Activated naive CD4-positive, alpha-beta T cell treated with anti-CD3 and anti-CD28 coated beads, Interleukin-2, amount 50 U/mL, for 72 hours (primary cell): ENCODE measurements around the gene GLI3. TPM values are rescaled to one million over a fixed set of nuclear protein-coding genes. Genes with fewer than 3 reads are reported as not detected.
A peak's percentile ranks its signal among the peaks of the same experiment; 100 is the strongest.

Experiments
- ATAC-seq, 2 donors: fragments of 150-1000 bp; cut with Tn5 transposase; 2 replicates each; pipeline ENCODE4 v1.10.0; 2021; ENCODE audit warnings: mild to moderate bottlenecking in 2 of 2, moderate library complexity in 2 of 2
- DNase-seq, 2 donors: peaks; one replicate each; pipeline ENCODE4 v3.0.0; 2021 to 2022; ENCODE audit warnings: low spot score in 2 of 2
- H3K27ac Mint-ChIP-seq, 2 donors: one replicate each; pipeline ENCODE4 v1.8.0; 2022; ENCODE audit warnings: mild to moderate bottlenecking in 2 of 2, mixed read lengths in 2 of 2
- H3K36me3 Mint-ChIP-seq, 2 donors: one replicate each; pipeline ENCODE4 v1.8.0; 2022; ENCODE audit warnings: mixed read lengths in 2 of 2
- H3K9me3 Mint-ChIP-seq, 2 donors: one replicate each; pipeline ENCODE4 v1.8.0; 2022; ENCODE audit warnings: mixed read lengths in 2 of 2
- total RNA-seq, 2 donors: library from RNA; stranded (reverse); gene quantifications; one replicate each; pipeline ENCODE4 v1.2.3, GENCODE V29; 2022

GLI3 gene
- total RNA-seq, 2 donors from 2014 or later = 0.14 to 0.64 TPM

DNA sequence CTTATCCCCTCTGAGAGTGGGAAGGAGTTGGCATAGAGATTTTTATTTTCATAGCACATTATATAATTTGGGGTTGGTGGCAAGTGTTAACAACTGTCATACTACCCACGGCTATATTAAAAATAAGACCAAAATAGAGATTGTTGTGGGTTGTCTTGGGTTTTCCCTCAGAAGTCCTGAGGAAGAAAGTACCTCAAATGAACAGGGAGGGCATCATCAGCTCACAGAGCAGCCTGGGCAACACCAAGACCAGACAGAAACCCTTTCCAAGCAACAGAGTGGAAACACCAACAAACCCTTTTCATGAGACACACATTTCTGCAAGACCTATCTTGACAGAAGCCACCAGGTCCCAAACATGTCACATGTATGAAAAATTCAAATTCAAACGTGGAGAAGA is 121.2 kb downstream of the GLI3 start:
- ATAC-seq (no peak), DNase-seq (no peak)
- H3K27ac Mint-ChIP-seq = no peak overlapping the region
- peaks cover 0 to 4% of the 10 kb centered on the region in 2 donors for H3K9me3 Mint-ChIP-seq
- H3K36me3 Mint-ChIP-seq = no peaks in the 10 kb centered on the region

DNA sequence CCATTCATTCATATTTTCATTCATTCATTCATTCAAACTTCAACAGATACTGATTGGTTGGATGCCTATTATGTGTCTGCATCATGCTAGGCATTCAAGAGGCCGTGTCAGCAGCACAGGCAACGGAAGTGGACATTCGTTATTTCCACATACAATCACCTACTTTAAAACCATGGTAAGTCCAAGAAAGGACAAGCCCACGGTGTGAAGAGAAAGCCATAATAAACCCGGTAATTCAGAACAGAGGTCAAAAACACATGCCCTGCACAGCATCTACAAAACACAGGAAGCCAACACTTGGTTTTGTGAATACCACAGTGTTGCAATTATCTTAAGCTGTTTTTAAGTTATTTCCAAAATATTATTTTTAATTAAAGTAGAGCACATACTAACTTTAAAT is 126.7 kb downstream of the GLI3 start:
- ATAC-seq (no peak), DNase-seq (no peak)
- Mint-ChIP-seq H3K9me3 (peaks cover 0 to 4% of the 10 kb centered on the region in 2 donors), H3K36me3 (no peaks in the 10 kb centered on the region), H3K27ac (no peak overlapping the region)

DNA sequence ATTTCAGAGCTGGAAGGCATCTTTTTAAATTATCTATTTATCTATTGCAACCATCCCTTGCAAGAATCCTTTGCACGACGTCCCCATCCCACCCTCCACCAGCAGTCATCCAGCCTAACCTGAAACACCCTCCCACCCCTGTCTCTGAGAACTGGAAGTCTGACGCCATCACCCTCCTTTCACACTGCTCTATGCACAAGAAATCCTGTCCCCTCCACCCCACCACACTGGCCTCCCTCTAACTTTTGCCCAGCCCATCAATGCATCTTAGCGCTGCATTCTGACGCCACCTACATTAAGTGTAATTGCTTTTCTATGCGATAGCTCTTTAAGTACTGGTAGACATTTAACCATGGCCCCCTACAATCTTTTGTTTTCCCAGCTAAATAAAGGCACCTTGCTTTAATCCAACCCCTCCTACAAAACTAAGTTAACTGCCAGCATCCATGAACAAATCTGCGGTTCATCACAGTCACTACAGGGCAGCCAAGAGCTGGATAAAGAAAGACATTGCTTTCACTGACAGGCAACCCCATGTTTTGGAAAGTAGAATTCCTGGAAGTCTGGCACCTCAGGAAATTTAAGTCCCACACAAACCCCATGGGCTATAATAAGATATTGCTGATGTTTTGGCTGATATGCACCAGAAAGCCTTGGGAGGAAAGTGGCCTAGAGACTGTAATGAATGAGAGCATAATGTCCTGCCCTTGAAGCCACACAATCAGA is 128.0 kb downstream of the GLI3 start:
- ATAC-seq = no peak
- no peak overlapping the region for H3K27ac Mint-ChIP-seq
- H3K9me3 Mint-ChIP-seq = no peaks in the 10 kb centered on the region
- H3K36me3 Mint-ChIP-seq = no peaks in the 10 kb centered on the region
- DNase-seq = no peak

DNA sequence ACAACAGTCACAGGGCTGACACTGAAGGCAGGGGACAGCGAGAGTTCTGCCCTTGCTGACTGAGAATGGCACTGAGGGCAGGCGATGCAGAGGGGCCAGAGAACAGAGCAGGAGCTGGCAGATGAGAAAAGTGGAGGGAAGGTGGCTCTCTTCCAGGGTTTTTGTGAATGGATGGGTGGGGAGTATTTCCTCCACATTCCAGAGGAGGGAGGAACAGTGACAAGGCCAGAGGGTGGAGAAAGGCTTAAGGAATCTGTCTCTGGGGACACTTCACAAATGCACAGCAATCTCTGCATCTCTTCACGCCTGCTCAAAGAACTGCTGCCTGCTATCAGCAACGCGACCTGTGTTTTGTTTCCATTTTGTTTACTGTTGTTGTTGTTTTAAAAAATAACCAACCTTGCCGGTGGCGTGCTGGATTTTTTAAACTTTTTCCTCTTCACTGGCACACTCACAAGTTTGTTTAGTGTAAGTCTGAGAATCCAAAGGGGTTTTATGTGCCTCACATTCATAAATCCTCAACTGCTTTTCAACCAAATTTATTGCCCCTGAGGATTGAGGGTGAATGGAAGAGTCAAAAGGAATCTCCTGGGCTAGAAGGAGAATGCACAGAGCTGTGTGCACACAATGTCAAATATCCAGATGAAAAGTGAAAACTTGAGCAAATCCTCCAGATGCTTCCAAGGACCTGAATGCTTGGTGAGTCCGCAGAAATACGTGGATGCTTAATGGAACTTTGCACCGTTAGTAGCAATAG is 129.3 kb downstream of the GLI3 start:
- Mint-ChIP-seq H3K9me3 (no peaks in the 10 kb centered on the region), H3K36me3 (no peaks in the 10 kb centered on the region), H3K27ac (no peak overlapping the region)
- DNase-seq (no peak), ATAC-seq (no peak)

DNA sequence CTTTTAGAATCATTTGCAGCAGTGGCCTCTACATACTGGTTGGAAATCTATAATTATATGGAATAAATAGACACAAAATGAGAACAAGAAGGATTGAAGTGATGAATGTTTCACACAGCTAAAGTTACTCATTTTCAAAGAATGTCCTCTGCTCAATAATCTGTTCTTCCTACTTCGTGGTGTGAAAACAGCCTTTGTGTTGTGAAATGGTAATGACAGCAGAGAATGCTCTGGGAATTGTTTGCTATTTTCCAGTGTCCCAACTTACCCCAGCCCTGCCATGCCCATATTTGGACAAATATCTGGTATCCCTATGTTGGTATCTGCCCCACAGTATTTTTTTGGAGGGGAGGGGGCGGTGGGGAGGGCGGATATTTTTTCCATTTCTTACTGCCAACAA is 130.4 kb downstream of the GLI3 start:
- no peaks in the 10 kb centered on the region for H3K36me3 Mint-ChIP-seq
- DNase-seq (no peak), ATAC-seq (no peak)
- H3K27ac Mint-ChIP-seq = no peak overlapping the region
- no peaks in the 10 kb centered on the region for H3K9me3 Mint-ChIP-seq

DNA sequence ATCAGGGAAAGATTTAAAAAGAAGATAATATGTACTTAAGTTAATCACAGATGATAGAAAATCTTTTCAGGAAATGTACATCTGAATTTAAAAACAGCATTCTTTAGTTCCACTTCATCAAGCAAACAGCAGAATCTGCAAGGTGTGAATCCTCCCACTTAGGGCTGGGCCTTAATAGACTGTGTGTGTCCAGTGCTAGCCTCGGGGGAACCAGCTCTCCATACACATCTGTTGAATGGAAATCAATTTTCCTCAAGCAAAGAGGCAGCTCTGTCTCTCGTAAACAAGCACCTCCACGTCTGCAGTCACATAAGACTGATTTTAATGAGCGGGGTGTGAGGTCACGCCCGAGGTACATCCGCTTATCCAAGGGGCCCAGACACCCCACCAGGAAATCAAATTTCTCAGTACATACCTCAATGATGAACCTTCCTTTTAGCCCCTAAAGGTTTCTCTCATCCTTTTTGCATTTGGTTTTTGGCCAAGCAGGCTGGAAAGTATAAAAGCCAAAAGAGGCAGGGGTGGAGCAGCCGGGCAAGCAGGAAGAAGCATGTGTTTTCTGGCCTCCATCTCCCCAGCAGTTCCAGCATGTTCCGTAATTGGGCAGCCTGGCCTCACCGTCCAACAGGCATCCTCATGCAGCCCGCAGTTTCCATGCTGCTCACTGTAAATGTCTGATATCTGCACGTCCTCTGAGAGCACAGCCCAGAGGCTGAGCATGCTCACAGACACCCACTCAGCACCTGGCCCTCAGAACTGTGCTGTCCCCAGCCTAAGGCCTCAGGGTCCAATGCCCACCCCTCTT is 131.3 kb downstream of the GLI3 start:
- ATAC-seq = no peak
- no peaks in the 10 kb centered on the region for H3K9me3 Mint-ChIP-seq
- H3K27ac Mint-ChIP-seq = no peak overlapping the region
- H3K36me3 Mint-ChIP-seq = no peaks in the 10 kb centered on the region
- no peak for DNase-seq

DNA sequence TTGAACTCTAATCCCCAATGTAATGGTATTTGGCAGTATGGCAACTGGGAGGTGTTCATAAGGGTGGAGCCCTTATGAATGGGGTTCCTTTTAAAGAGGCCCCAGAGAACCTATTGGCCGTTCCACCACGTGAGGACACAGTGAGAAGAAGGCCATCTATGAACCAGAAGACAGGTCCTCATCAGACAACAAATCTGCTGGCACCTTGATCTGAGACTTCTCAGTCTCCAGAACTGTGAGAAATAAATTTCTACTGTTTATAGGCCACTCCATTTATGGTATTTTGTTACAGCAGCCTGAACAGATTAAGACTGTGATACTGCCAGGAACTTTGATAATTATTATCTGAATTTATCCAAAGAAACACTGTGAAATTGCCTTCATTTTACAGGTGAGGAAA is 132.3 kb downstream of the GLI3 start:
- ATAC-seq = no peak
- H3K27ac Mint-ChIP-seq = no peak overlapping the region
- H3K36me3 Mint-ChIP-seq = no peaks in the 10 kb centered on the region
- no peak for DNase-seq
- no peaks in the 10 kb centered on the region for H3K9me3 Mint-ChIP-seq

DNA sequence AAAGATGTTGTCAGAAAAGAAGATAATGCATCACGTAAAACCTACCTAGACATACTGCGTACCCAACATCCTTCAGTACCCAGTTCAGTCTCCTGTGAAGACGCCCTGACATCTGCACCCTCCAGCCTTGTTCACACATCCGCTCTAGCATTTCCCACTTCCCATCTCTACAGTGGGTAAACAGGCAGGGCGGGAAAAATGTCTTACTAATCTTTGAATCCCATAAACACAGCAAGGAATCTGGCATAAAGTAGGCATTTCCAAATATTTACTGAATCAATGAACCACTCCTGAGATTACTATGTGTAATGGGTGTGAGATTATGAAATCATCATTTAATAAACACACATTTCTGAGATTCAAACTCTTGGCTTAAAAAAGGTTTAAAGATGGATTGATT is 132.8 kb downstream of the GLI3 start:
- Mint-ChIP-seq H3K9me3 (no peaks in the 10 kb centered on the region), H3K27ac (no peak overlapping the region), H3K36me3 (no peaks in the 10 kb centered on the region)
- no peak for ATAC-seq
- DNase-seq = no peak

DNA sequence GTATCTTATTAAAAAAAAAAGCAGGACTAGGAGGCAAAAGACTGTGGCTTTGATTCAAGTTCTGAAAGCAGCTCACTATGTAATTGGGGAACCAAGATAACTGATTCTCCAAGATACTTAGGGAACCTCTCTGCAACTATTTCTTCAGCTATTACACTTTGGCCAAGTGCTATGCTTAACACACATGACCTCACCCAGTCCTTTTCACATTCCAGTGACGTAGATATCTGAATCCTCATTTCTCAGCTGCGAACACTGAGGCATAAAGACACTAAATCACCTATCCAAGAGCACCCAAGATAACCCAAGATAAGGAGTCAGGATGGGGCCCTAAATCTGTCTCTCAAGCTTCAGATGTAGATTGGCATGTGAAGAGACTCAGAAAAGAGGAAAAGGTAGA is 133.6 kb downstream of the GLI3 start:
- H3K27ac Mint-ChIP-seq = no peak overlapping the region
- no peak for DNase-seq
- H3K36me3 Mint-ChIP-seq = no peaks in the 10 kb centered on the region
- ATAC-seq = no peak
- no peaks in the 10 kb centered on the region for H3K9me3 Mint-ChIP-seq

DNA sequence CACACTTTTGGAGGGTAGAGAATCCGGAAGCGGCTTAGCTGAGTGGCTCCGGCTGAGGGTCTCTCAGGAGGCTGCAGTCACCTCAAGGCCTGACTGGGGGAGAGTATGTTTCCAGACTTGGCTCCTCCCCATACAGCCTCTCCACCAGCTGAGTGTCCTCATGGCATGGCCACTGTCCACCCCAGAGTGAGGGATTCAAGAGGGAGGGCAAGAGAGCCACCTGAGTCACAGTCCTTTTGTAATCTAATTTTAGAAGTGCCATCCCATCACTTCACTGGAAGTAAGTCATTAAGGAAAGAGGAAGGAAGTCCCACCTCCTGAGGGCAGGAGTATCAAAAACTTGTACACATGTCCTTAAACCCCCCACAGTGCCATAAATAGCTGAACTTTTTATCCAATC is 134.0 kb downstream of the GLI3 start:
- H3K9me3 Mint-ChIP-seq = no peaks in the 10 kb centered on the region
- no peak overlapping the region for H3K27ac Mint-ChIP-seq
- H3K36me3 Mint-ChIP-seq = no peaks in the 10 kb centered on the region
- no peak for DNase-seq
- ATAC-seq = no peak

DNA sequence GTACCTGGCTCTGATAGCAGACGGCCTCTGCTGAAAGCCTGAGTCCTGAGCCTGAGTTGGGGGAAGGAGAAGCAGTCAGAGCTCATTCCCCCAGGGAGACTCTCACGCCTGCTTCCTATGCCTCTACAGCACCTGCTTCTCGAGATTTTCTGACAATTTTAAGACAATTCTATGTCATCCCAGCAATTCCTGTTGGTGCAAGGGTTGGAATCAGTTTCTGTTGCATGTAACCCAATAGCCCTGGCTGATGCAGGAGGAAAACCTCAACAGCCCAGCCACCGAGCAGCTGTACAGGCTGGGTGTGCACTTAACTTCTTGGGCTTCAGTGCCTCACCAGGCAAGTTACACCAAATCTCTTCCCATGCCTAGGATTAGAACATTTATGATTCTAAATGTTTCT is 134.7 kb downstream of the GLI3 start:
- Mint-ChIP-seq H3K9me3 (no peaks in the 10 kb centered on the region), H3K27ac (no peak overlapping the region)
- no peak for ATAC-seq

DNA sequence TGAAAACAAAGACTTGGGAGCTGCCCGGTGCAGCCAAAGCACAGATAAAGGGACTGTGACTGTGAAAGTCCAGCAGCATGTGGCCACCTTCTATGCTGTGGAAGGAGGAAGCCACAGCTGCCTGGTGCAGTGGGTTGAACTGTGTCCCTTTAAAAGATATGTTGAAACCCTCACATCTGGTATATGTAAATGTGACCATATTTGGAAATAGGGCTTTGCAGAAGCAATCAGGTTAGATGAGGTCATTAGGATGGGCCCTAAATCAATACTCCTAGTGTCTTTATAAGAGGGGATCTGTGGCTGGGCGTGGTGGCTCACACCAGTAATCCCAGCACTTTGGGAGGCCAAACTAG is 136.9 kb downstream of the GLI3 start:
- ATAC-seq (no peak), DNase-seq (no peak)
- no peaks in the 10 kb centered on the region for H3K36me3 Mint-ChIP-seq
- peak overlapping the region in 1 of 2 donors; percentile 14 for H3K27ac Mint-ChIP-seq
- peaks cover 0 to 5% of the 10 kb centered on the region in 2 donors for H3K9me3 Mint-ChIP-seq

More for the DNA sequence above, 134.7 kb downstream of the GLI3 start:
- DNase-seq = no peak
- no peaks in the 10 kb centered on the region for H3K36me3 Mint-ChIP-seq

DNA sequence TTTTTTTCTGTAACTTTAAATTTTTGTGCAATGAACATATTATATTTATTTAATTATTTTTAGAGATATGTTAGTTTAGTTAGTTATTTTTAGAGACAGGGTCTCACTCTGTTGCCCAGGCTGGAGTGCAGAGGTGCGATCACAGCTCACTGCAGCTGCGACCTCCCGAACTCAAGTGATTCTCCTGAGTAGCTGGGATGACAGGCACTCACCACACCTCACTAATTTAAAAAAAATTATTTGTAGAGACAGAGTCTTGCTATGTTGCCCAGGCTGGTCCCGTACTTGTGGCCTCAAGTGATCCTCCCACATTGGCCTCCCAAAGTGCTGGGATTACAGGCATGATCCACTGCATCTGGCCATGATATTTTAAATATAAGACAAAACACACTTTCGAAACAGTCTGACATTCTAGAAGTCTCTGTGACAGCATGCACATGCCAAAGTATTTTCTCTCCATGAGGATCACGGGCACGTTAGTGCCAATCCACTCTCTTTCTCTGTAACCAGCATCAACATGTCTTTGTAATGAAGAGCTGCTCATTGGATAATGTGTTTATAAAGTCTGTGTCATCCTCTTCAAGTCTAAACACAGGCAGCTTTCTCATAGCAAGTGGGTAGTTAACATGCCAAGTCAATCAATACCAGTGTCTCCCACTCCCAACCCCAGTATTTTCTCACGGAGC is 137.4 kb downstream of the GLI3 start:
- DNase-seq = no peak
- no peaks in the 10 kb centered on the region for H3K36me3 Mint-ChIP-seq

DNA sequence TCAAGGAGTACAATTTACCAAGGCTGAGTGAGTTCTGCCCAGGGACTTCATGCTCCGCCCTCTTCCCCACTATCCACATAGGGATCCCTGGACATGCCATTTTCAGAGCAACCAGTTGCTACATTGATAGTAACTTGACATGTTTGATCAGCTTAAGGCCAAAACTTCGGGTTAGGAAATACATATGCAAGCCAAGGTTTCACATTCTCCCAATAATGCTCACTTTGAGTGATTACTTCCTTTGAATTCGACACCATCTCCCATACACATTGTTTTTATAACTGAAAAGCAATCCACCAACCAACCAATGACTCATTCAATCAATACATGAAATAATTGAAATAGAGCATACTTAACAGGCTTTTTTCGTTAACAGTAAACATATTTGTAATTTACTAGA is 137.9 kb downstream of the GLI3 start:
- no peak for ATAC-seq
- H3K27ac Mint-ChIP-seq = no peak overlapping the region
- peaks cover 0 to 5% of the 10 kb centered on the region in 2 donors for H3K9me3 Mint-ChIP-seq
- no peak for DNase-seq
- H3K36me3 Mint-ChIP-seq = no peaks in the 10 kb centered on the region

More for the DNA sequence above, 137.4 kb downstream of the GLI3 start:
- Mint-ChIP-seq H3K27ac (no peak overlapping the region), H3K9me3 (peaks cover 0 to 5% of the 10 kb centered on the region in 2 donors)
- ATAC-seq = no peak

DNA sequence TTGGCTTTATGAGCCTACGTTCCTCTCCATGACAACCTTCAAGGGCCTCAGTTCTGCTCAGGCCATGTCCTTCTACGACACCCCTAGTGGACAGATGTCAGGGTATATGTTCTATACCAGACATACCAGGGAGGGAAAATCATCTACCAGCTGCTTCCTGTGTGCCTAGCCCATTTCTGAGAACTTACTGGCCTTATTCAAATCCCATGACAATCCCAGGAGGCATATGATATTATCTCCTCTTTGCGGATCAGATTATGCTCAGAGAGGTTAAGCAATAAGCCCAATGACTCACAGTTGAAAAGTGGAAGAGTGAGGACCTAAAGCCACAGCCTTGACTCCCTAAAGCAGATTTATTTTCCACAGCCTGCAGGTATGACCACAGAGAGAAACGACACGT is 139.3 kb downstream of the GLI3 start:
- no peaks in the 10 kb centered on the region for H3K36me3 Mint-ChIP-seq
- H3K9me3 Mint-ChIP-seq = peaks cover 0 to 5% of the 10 kb centered on the region in 2 donors
- DNase-seq = no peak
- ATAC-seq = no peak
- H3K27ac Mint-ChIP-seq = no peak overlapping the region

DNA sequence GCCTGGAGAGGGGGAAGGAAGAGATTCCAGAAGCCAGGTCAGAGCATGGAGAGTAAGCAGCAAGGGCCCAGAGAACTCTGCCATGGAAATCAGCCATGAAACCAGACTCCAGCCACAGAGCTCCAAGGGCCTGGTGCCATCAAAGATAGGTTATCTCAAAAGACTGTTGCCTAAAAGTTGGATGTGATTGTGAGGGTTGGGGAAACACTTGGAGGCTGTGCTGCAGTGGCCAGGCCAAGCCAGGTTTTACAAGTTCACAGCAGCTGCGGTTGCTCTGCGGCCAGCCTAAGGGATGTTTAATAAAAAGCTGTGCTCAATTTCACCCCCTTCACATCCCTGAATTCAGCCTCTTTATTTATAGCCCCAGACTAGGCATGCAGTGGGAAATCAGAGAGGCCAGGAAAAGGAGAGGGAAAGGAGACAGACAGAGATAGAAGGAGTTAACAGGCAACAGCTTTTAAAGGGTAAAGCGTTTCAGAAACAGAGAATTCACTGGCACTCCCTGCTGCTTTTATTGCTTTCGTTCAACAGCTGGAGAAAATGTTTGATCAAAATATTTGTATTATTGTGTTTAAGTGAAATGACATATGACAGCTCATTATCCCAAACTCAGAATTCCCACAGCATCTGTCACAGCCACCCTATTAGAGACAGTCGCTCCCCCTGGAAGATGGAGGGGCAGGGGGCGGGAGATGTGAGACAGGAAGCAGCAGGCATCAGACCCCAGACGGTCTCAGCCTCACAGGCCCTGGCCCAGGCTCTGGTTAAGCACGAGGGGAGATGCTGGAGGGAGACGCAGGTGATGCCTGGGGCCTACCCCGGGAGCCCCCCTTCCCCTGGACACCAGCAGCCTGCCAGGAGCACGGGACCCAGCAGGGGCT is 140.1 kb downstream of the GLI3 start:
- ATAC-seq (no peak), DNase-seq (no peak)
- H3K27ac Mint-ChIP-seq = peak overlapping the region in 1 of 2 donors; percentile 29
- H3K36me3 Mint-ChIP-seq = no peaks in the 10 kb centered on the region
- peaks cover 0 to 5% of the 10 kb centered on the region in 2 donors for H3K9me3 Mint-ChIP-seq
